ENCODE data around the gene CD82.

DNA sequence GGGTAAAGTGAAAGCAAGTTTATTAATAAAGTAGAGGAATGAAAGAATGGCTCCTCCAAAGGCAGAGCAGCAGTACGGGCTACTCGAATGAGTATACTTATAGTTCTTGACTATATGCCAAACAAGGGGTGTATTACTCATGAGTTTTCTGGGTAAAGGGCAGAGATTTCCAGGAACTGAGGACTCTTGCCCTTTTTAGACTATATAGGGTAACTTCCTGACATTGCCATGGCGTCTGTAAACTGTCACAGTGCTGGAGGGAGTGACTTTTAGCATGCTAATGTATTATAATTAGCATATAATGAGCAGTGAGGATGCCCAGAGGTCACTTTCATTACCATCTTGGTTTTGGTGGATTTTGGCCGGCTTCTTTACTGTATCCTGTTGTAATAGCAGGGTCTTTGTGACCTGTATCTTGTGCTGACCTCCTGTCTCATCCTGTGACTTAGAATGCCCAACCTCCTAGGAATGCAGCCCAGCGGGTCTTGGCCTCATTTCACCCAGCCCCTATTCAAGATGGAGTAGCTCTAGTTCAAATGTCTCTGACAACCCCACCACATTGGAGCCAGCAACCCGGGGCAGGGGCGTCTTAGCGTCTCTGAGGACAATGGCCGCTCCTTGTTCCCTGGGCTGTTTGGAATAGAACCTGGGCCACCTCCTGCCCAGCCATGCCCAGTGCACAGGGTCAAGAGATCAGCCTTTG lies 34.9 kb upstream of the CD82 start:
- TF ChIP-seq, protein P1, sequence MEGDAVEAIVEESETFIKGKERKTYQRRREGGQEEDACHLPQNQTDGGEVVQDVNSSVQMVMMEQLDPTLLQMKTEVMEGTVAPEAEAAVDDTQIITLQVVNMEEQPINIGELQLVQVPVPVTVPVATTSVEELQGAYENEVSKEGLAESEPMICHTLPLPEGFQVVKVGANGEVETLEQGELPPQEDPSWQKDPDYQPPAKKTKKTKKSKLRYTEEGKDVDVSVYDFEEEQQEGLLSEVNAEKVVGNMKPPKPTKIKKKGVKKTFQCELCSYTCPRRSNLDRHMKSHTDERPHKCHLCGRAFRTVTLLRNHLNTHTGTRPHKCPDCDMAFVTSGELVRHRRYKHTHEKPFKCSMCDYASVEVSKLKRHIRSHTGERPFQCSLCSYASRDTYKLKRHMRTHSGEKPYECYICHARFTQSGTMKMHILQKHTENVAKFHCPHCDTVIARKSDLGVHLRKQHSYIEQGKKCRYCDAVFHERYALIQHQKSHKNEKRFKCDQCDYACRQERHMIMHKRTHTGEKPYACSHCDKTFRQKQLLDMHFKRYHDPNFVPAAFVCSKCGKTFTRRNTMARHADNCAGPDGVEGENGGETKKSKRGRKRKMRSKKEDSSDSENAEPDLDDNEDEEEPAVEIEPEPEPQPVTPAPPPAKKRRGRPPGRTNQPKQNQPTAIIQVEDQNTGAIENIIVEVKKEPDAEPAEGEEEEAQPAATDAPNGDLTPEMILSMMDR (IDR thresholded peaks at IDR 0.05), result no peak
- TF ChIP-seq SIN3A (IDR thresholded peaks at IDR 0.05; ENCODE audit: borderline replicate concordance, insufficient read depth, low read depth, low read length), result no peak
